Smooth muscle cell of the brain vasculature (primary cell): ENCODE measurements around the gene ABCC11.
"Not testable (repeated sequence)": the region's sequence is repeated elsewhere in the genome, so short reads cannot be mapped to it uniquely, and the experiment has no call there.

ENCODE experiments used
- DNase-seq: peaks from one replicate; pipeline ENCODE4 v3.0.0-alpha.2; 2012; ENCODE audit warnings: low read depth, low spot score

Gene ABCC11

GRCh38 chr16:48203974-48204824, 43.1 kb downstream of the ABCC11 start:
- DNase-seq: no peak

- no peak for DNase-seq
These were observed 45.7 kb downstream of the ABCC11 start for GRCh38 chr16:48201515-48202201.

- no peak for DNase-seq
These were observed 50.0 kb downstream of the ABCC11 start for GRCh38 chr16:48197294-48197693.

GRCh38 chr16:48194828-48195556, 52.3 kb downstream of the ABCC11 start:
- peak; percentile 28 for DNase-seq

GRCh38 chr16:48193846-48194245, 53.5 kb downstream of the ABCC11 start:
- no peak for DNase-seq

- DNase-seq: no peak
These were observed 58.8 kb downstream of the ABCC11 start for GRCh38 chr16:48188449-48189102.

- no peak for DNase-seq
These were observed 59.6 kb downstream of the ABCC11 start for GRCh38 chr16:48187779-48188178.

GRCh38 chr16:48184681-48185080, 62.7 kb downstream of the ABCC11 start:
- no peak for DNase-seq

GRCh38 chr16:48182979-48183537, 64.3 kb downstream of the ABCC11 start:
- no peak for DNase-seq

GRCh38 chr16:48181746-48182520, 65.4 kb downstream of the ABCC11 start:
- not testable (repeated sequence) for DNase-seq

- DNase-seq: no peak
These were observed 66.4 kb downstream of the ABCC11 start for GRCh38 chr16:48180868-48181480.

GRCh38 chr16:48176635-48177408, 70.5 kb downstream of the ABCC11 start:
- no peak for DNase-seq

GRCh38 chr16:48173889-48174288, 73.5 kb downstream of the ABCC11 start:
- no peak for DNase-seq

GRCh38 chr16:48172682-48173081, 74.7 kb downstream of the ABCC11 start:
- DNase-seq: no peak

GRCh38 chr16:48169896-48170295, 77.4 kb downstream of the ABCC11 start:
- no peak for DNase-seq

- no peak for DNase-seq
These were observed 79.3 kb downstream of the ABCC11 start for GRCh38 chr16:48168075-48168474.

- DNase-seq: not testable (repeated sequence)
These were observed 80.7 kb downstream of the ABCC11 start for GRCh38 chr16:48166617-48167016.

GRCh38 chr16:48165961-48166578, 81.3 kb downstream of the ABCC11 start:
- DNase-seq: no peak
